D341Med (cell line): ENCODE data around the gene TSHZ1.
A peak's percentile ranks its signal among the peaks of the same experiment; 100 is the strongest.

ENCODE experiments used
- DNase-seq: peaks from one replicate; pipeline ENCODE4 v3.0.0; 2012; ENCODE audit warnings: low spot score

TSHZ1 gene

GRCh38 chr18:75222407-75222806, 11.8 kb downstream of the TSHZ1 start:
- DNase-seq = no peak

GRCh38 chr18:75223687-75224347, 13.2 kb downstream of the TSHZ1 start:
- DNase-seq = no peak

- DNase-seq = no peak
Measured at GRCh38 chr18:75226286-75226955, 15.8 kb downstream of the TSHZ1 start.

- no peak for DNase-seq
Measured at GRCh38 chr18:75226956-75227316, 16.3 kb downstream of the TSHZ1 start.

GRCh38 chr18:75227535-75228296, 17.1 kb downstream of the TSHZ1 start:
- no peak for DNase-seq

GRCh38 chr18:75228967-75229366, 18.4 kb downstream of the TSHZ1 start:
- no peak for DNase-seq

GRCh38 chr18:75229437-75229836, 18.8 kb downstream of the TSHZ1 start:
- no peak for DNase-seq

- DNase-seq = no peak
Measured at GRCh38 chr18:75230163-75231052, 19.8 kb downstream of the TSHZ1 start.

GRCh38 chr18:75231053-75231406, 20.4 kb downstream of the TSHZ1 start:
- DNase-seq = no peak

GRCh38 chr18:75234901-75235300, 24.3 kb downstream of the TSHZ1 start:
- no peak for DNase-seq

- no peak for DNase-seq
Measured at GRCh38 chr18:75235896-75236295, 25.3 kb downstream of the TSHZ1 start.

GRCh38 chr18:75238100-75238499, 27.5 kb downstream of the TSHZ1 start:
- DNase-seq = no peak

GRCh38 chr18:75238786-75239185, 28.2 kb downstream of the TSHZ1 start:
- no peak for DNase-seq

GRCh38 chr18:75240433-75240832, 29.8 kb downstream of the TSHZ1 start:
- DNase-seq = no peak

GRCh38 chr18:75241705-75242104, 31.1 kb downstream of the TSHZ1 start:
- DNase-seq = no peak

GRCh38 chr18:75244351-75245313, 34.0 kb downstream of the TSHZ1 start:
- peak; percentile 72 for DNase-seq

- no peak for DNase-seq
Measured at GRCh38 chr18:75246721-75247610, 36.4 kb downstream of the TSHZ1 start.

- no peak for DNase-seq
Measured at GRCh38 chr18:75247611-75248421, 37.2 kb downstream of the TSHZ1 start.
